Effector CD8-positive, alpha-beta T cell (primary cell): ENCODE data around the gene TCOF1.

ENCODE experiments used
- DNase-seq: peaks from one replicate; lab custom pipeline; 2025; lab: John Stamatoyannopoulos, UW

Gene TCOF1

GRCh38 chr5:150322202-150322601, 35.3 kb upstream of the TCOF1 start:
- DNase-seq = no peak

GRCh38 chr5:150323092-150323491, 34.4 kb upstream of the TCOF1 start:
- DNase-seq = no peak

- no peak for DNase-seq
Observed at GRCh38 chr5:150323819-150324218, 33.7 kb upstream of the TCOF1 start.

- no peak for DNase-seq
Observed at GRCh38 chr5:150325426-150325825, 32.1 kb upstream of the TCOF1 start.

- no peak for DNase-seq
Observed at GRCh38 chr5:150326707-150327106, 30.8 kb upstream of the TCOF1 start.

GRCh38 chr5:150327139-150327538, 30.4 kb upstream of the TCOF1 start:
- DNase-seq = no peak

- DNase-seq = no peak
Observed at GRCh38 chr5:150328515-150328914, 29.0 kb upstream of the TCOF1 start.

GRCh38 chr5:150329038-150329437, 28.5 kb upstream of the TCOF1 start:
- DNase-seq = no peak

GRCh38 chr5:150329881-150330876, 27.3 kb upstream of the TCOF1 start:
- no peak for DNase-seq

- DNase-seq = no peak
Observed at GRCh38 chr5:150333400-150333799, 24.1 kb upstream of the TCOF1 start.

GRCh38 chr5:150335778-150336177, 21.7 kb upstream of the TCOF1 start:
- no peak for DNase-seq

- DNase-seq = no peak
Observed at GRCh38 chr5:150338546-150338945, 19.0 kb upstream of the TCOF1 start.

- no peak for DNase-seq
Observed at GRCh38 chr5:150339165-150339564, 18.3 kb upstream of the TCOF1 start.

- no peak for DNase-seq
Observed at GRCh38 chr5:150339841-150340240, 17.7 kb upstream of the TCOF1 start.

GRCh38 chr5:150340614-150341255, 16.8 kb upstream of the TCOF1 start:
- DNase-seq = no peak

GRCh38 chr5:150341331-150341730, 16.2 kb upstream of the TCOF1 start:
- no peak for DNase-seq

GRCh38 chr5:150341989-150342388, 15.5 kb upstream of the TCOF1 start:
- no peak for DNase-seq

- DNase-seq = no peak
Observed at GRCh38 chr5:150342583-150342982, 14.9 kb upstream of the TCOF1 start.

- DNase-seq = no peak
Observed at GRCh38 chr5:150343994-150344631, 13.4 kb upstream of the TCOF1 start.

GRCh38 chr5:150345716-150346115, 11.8 kb upstream of the TCOF1 start:
- no peak for DNase-seq

- no peak for DNase-seq
Observed at GRCh38 chr5:150346592-150346991, 10.9 kb upstream of the TCOF1 start.

GRCh38 chr5:150347003-150347402, 10.5 kb upstream of the TCOF1 start:
- no peak for DNase-seq

GRCh38 chr5:150347451-150347850, 10.0 kb upstream of the TCOF1 start:
- no peak for DNase-seq
